ENCODE results near the gene DBF4B.

Gene DBF4B

GRCh38 chr17:44779211-44780025, 71.0 kb downstream of the DBF4B start:
- TF ChIP-seq CTCF (IDR thresholded peaks at IDR 0.05; ENCODE audit: low read length, missing control alignments): peak; percentile 74
- peak; percentile 74 for DNase-seq (ENCODE audit: low read depth)

GRCh38 chr17:44780161-44780560, 71.7 kb downstream of the DBF4B start:
- TF ChIP-seq CTCF (IDR thresholded peaks at IDR 0.05; ENCODE audit: low read length, missing control alignments): no peak
- DNase-seq (ENCODE audit: low read depth): no peak
- H3K4me3 ChIP-seq (replicated peaks; ENCODE audit: low read depth, low read length): no peak overlapping the region

More at GRCh38 chr17:44779211-44780025, 71.0 kb downstream of the DBF4B start:
- peak overlapping the region; percentile 54 for H3K4me3 ChIP-seq (replicated peaks; ENCODE audit: low read depth, low read length)

GRCh38 chr17:44780845-44781480, 72.5 kb downstream of the DBF4B start:
- TF ChIP-seq CTCF (IDR thresholded peaks at IDR 0.05; ENCODE audit: low read length, missing control alignments): no peak
- H3K4me3 ChIP-seq (replicated peaks; ENCODE audit: low read depth, low read length): no peak overlapping the region
- DNase-seq (ENCODE audit: low read depth): no peak

GRCh38 chr17:44781551-44782325, 73.3 kb downstream of the DBF4B start:
- no peak for TF ChIP-seq CTCF (IDR thresholded peaks at IDR 0.05; ENCODE audit: low read length, missing control alignments)
- peak; percentile 8 for DNase-seq (ENCODE audit: low read depth)
- no peak overlapping the region for H3K4me3 ChIP-seq (replicated peaks; ENCODE audit: low read depth, low read length)

- H3K4me3 ChIP-seq (replicated peaks; ENCODE audit: low read depth, low read length): no peak overlapping the region
- TF ChIP-seq CTCF (IDR thresholded peaks at IDR 0.05; ENCODE audit: low read length, missing control alignments): no peak
- DNase-seq (ENCODE audit: low read depth): no peak
Measured at GRCh38 chr17:44782326-44782850, 73.9 kb downstream of the DBF4B start.

GRCh38 chr17:44785921-44786320, 77.5 kb downstream of the DBF4B start:
- no peak overlapping the region for H3K4me3 ChIP-seq (replicated peaks; ENCODE audit: low read depth, low read length)
- DNase-seq (ENCODE audit: low read depth): no peak
- no peak for TF ChIP-seq CTCF (IDR thresholded peaks at IDR 0.05; ENCODE audit: low read length, missing control alignments)

All from fibroblast of pulmonary artery (primary cell).